Fibroblast of pulmonary artery (primary cell): ENCODE data around the gene BEST2.

ENCODE experiments used
- DNase-seq: peaks from one replicate; pipeline ENCODE4 v3.0.0-alpha.2; 2010; ENCODE audit warnings: low read depth
- H3K4me3 ChIP-seq: replicated peaks from 2 replicates; pipeline ENCODE4 v1.5.1; 2011; ENCODE audit warnings: low read depth, mild to moderate bottlenecking, control low read depth, low read length, moderate library complexity
- TF ChIP-seq, protein P1 (sequence below): IDR thresholded peaks from 2 replicates; pipeline ENCODE4 v1.5.1; 2011; ENCODE audit warnings: mild to moderate bottlenecking, control low read depth, low read length, inconsistent platforms; ENCODE audit errors: missing control alignments

The BEST2 gene

DNA sequence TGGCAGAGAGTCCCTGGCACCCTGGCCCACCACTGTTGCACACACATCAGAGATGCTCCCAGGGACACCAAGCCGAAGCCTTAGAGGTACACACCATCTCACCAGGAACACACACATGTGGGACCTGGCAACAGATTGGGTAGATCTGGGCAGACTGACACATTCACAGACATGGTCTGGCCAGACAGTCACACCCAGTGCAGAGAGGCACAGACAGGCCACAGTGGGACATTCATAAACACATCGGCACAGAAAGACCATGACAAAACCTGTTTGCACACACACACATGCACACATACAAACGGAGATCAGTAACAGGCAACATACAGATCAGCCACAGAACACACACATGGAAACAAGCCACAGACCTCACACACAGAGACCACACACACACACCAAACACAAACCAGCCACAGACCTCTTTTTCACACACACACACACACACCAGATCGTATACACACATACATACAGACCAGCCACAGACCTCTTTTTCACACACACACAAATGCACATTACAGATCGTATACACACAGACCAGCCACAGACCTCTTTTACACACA, 33.4 kb downstream of the BEST2 start:
- H3K4me3 ChIP-seq: no peak overlapping the region
- TF ChIP-seq, protein P1, sequence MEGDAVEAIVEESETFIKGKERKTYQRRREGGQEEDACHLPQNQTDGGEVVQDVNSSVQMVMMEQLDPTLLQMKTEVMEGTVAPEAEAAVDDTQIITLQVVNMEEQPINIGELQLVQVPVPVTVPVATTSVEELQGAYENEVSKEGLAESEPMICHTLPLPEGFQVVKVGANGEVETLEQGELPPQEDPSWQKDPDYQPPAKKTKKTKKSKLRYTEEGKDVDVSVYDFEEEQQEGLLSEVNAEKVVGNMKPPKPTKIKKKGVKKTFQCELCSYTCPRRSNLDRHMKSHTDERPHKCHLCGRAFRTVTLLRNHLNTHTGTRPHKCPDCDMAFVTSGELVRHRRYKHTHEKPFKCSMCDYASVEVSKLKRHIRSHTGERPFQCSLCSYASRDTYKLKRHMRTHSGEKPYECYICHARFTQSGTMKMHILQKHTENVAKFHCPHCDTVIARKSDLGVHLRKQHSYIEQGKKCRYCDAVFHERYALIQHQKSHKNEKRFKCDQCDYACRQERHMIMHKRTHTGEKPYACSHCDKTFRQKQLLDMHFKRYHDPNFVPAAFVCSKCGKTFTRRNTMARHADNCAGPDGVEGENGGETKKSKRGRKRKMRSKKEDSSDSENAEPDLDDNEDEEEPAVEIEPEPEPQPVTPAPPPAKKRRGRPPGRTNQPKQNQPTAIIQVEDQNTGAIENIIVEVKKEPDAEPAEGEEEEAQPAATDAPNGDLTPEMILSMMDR: no peak
- no peak for DNase-seq

GRCh38 chr19:12785431-12786031, 33.9 kb downstream of the BEST2 start:
- TF ChIP-seq, protein P1: no peak
- no peak for DNase-seq
- H3K4me3 ChIP-seq: no peak overlapping the region

DNA sequence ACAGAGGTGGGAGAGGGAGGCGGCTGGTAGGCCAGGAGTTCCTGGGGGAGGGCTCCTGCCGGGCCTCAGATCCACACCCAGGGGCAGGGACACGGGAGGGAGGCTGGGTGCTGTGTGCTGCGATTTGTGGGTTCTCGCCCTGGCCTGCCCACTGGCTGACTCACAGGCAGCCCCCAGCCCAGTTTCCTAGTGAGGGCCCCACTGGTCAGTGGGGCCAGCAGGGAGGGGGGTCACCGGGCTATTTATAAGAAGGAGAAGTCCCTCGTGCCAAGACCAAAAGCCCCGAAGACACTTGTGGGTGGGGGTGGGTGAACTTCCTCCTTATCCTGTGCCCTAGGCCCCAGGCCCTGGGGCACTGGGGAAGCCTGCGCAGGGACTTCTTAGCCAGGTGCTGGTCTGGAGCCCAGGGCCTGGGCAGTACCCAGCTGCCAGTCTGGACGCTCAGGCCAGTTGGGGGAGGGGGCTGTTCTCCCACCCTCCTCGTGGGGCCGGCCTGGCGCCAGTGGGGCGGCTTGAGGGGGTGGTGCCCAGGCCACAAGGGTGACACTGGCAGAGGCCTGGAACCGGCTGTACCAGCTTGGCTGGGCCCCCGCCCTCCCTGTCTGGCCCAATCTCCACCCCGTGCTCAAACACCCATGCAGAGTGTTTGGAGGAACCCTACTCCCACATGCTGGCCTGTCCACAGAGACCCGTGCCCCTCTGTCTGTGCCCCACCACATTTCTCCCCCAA, 34.7 kb downstream of the BEST2 start:
- no peak overlapping the region for H3K4me3 ChIP-seq
- no peak for DNase-seq
- TF ChIP-seq, protein P1: no peak

- no peak overlapping the region for H3K4me3 ChIP-seq
- TF ChIP-seq, protein P1: no peak
- no peak for DNase-seq
Observed at GRCh38 chr19:12786952-12787351, 35.4 kb downstream of the BEST2 start.

GRCh38 chr19:12787458-12787857, 35.9 kb downstream of the BEST2 start:
- H3K4me3 ChIP-seq: no peak overlapping the region
- no peak for DNase-seq
- TF ChIP-seq, protein P1: no peak

GRCh38 chr19:12788042-12788681, 36.6 kb downstream of the BEST2 start:
- H3K4me3 ChIP-seq: peak overlapping the region; percentile 48
- TF ChIP-seq, protein P1: no peak
- DNase-seq: no peak
